Activated CD4-positive, alpha-beta T cell treated with anti-CD3 and anti-CD28 coated beads for 4 hours (primary cell): Measurements from ENCODE around the gene USP48.
A peak's percentile ranks its signal among the peaks of the same experiment; 100 is the strongest.
"Not testable (repeated sequence)": the region's sequence is repeated elsewhere in the genome, so short reads cannot be mapped to it uniquely, and the experiment has no call there.

Experiments
- DNase-seq, 2 donors: peaks; one replicate each; pipeline ENCODE4 v3.0.0-alpha.2; 2020

The USP48 gene

GRCh38 chr1:21685946-21686678, 96.8 kb downstream of the USP48 start:
- no peak for DNase-seq

- no peak for DNase-seq
These were observed 101.5 kb downstream of the USP48 start for GRCh38 chr1:21681426-21681825.

- no peak for DNase-seq
These were observed 102.0 kb downstream of the USP48 start for GRCh38 chr1:21680918-21681317.

DNA sequence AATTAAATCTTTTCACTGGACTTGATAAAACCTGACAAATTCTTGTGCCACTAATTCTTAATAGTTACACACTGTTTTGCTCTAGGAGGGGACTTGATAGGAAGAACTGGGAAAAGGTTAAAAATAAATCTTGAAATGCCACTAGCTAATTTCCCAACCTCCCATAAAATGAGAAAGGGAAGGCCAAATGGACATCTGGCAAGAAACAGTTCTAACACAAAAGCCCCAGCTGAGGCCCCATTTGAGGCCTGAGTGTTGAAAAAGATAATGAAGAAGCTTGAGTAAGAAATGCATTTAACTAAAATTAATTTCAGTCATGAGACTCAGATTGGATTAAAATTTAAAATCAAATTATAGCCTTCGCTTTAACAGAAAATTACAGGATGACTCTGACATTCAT, 102.6 kb downstream of the USP48 start:
- DNase-seq: no peak

GRCh38 chr1:21677168-21677567, 105.8 kb downstream of the USP48 start:
- DNase-seq: no peak

DNA sequence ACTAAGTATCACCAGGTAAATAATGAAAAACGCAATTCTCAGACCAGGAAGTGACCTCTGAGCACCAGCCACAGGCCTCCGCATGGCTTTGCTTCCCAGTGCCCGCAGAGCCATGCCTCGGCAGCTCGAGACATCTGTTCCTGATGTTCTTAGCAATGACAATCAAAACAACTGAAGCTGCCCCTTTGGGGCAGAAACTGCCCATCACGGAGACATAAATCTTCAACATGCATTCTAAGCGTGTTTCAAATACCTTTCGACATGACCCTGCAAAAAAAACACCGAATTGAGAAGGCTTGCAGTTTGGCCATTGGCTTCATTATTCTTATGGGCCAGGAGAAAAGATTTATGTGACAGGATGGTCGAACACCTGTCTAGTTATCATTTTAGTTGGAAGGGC, 108.0 kb downstream of the USP48 start:
- DNase-seq: no peak

DNA sequence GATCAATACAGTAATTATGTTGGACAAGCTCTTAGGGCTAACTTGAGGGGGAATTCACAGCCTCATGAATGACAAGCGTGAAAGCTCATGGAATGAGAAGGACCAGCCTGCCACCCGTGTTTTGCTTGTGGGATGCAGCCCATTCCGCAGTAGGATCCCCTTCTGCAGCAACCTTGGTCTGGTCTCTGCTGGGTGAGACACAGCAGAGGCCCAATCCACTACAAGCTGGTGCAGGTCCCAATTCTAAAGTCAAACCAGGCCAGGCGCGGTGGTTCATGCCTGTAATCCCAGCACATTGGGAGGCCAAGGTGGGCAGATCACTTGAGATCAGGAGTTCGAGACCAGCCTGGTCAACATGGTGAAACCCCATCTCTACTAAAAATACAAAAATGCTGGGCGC, 109.1 kb downstream of the USP48 start:
- not testable (repeated sequence) for DNase-seq

- DNase-seq: no peak
These were observed 109.6 kb downstream of the USP48 start for GRCh38 chr1:21673277-21673780.

DNA sequence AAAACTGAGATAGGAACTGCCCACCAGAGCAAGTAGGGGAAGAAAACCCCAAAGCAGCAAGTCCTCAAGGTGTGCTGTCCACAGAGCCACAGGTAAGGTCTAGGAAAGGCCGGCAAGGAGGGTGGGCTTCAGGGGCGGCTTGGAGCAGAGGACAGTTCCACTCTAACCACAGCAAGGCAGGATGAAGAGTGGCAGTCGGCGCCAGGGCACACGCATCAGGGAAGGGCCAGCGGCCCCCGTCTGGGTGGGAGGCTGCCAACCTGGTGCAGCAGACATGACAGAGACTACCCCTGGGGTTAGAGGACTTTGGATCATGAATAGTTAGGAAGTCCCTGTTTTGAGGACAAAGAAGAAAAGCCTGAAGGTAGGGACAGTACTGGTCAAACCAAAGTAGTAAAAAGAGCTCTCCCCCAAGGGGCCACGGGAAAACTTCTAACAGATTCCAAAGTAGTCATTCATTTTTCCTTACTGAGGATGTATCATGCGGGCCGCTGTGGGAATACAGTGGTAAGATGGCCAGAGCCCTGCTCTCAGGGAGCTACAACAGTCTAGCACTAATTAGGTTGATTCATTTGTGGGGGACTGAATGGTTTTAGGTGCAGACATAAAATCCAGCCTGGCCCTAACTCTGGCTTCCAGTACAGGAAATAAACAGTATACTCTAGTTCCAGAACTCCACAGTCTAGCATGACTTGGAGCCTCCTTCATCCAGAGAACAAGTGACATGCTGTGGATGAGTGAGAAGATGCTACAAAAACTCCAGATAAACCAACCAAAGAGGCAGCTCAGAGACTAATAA, 110.3 kb downstream of the USP48 start:
- DNase-seq: no peak

DNA sequence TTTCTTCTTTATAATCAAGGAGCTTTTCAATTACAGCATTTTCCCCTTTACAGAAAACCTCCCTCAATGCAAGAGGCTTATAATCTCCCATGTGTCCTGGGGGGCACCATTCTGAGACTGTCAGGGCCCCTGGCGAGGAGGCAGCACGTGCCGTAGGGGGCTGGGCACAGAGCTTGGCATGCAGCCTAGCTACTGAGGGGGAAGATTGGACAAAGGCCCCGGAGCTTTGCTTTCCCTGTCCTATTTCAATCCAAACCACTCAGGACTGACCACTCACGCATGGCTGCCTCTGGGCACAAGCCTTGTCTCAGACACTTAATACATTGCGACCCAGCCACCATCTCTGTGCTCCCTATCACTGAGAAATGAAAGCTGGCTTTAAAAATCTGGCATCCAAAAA, 111.0 kb downstream of the USP48 start:
- no peak for DNase-seq

DNA sequence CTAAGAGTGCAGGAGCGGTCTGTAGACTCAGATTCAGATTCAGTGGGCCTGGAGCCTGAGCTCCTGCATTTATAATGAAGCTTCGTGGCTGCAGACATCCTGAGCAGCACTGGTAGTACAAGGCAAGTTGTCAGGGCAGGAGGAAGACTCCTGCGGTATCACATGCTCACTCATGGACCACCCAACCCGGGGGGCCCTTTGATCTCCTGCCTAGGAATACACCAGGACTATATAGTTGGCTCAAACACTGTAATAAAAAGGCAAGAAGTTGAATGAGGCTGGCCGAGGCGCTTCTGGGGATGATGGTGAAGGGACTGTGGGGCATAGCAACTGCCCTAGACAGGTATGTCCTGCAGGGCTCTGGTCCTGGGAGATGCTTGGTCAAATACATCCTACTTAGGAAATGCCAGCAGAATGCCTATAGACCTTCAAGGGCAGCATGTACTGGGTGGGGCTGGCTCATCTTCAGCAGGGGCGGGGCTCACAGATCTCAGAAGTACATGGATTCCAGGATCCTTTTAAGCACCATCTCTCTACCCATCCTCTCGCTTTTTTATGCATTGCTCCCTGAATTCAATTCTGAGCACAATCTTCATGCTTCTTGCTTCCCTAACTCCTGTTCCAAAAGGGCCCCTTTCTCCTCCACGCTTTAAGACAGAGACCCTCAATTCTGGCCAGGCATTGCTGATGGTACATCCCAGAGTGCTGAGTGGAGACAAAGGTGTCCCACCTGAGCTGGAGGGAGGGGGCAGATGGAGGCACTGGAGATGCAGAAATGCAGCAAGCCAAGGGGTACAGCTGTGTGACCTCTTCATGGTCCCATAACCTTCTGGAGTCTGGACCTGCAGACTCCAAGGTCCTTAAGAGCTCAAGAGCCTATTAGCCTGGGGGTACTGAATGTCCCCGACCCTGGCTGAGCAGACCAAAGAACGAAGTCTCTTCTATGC, 111.7 kb downstream of the USP48 start:
- no peak for DNase-seq

DNA sequence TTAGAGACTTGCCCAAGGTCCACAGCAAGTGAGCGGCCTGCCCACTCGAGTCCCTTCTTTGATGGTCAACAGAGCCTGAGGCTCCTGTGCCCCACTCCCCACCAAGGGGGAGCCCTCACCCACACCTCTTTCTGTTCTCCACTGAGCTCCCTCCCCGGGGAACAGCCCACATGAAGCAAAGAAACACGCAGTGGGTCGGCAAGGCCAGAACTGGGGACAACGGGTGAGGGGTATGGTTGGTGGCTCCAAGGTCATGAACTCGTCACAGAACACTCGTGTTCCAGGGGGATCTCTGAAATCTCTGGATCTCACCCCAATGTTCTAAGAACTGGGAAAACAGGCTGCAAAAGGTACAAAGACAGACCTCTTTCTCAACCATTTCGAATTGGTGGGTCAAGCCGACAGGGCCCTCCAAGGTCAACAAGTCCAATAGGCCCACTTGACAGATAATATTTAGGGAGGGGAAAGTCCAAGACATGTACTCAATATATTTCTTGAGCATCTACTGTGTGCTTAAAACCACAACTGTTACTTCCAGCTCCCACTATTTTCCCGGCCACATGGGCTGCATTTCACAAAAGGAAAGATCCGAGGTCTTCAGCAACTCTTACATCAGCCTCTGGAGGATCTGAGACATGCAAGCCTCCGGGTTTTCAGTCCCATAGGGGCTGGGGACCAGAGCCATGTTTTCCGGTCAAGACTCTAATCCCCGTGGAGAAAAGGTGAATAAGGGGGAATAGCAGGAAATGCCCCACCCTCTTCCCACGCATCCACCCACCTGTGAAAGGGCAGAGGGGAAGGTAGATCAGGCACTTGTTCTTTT, 112.7 kb downstream of the USP48 start:
- no peak for DNase-seq

- peak in 1 of 2 donors; percentile 22 for DNase-seq
These were observed 113.5 kb downstream of the USP48 start, which contains the start of gene RAP1GAP for GRCh38 chr1:21669258-21670058. Gene RAP1GAP (minus strand): TSS chr1:21669357. CDS start chr1:21620032, 49,325 bp downstream.

GRCh38 chr1:21668951-21669257, 114.0 kb downstream of the USP48 start:
- no peak for DNase-seq

- DNase-seq: no peak
These were observed 114.6 kb downstream of the USP48 start for GRCh38 chr1:21668232-21668950.

DNA sequence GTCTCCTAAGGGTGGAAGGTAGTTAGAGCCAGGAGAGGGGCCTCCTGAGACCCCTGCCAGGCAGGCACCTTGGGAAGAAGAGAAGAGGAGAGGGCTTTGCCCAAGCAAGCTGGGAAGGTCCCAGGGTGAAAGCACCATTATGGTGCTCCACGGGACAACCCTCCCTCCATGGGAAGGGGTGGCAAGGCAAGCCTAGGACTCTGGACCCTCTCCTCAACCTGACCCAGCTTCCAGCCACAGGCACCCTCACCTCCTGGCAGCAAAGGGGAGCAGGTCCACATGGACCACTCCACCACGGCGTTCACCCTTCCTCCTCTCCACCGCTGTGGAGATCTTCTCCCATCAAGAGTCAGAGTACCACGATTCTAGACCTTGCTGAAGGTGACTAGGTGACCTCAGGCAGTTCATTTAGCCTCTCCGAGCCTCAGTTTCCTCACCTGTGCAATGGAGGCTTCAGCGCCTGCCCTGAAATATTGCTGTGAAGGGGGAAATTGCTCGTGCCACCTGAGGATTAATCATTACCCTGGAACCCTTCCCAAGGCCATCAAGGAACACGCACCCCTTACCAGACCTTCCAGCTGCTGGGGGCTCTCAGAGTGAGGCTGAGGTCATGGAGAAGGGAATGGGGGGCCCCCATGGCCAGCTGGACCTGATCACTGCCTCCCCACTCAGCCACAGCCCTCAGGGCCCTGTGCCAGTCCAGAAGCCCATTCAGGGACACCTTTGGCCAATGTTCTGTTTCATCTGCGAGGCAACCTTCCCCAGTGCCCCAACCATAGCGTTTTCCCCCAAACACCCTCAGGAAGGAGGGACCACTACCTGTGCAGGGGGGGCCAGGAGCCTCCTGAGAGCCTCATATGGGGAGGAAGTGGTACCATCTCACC, 115.4 kb downstream of the USP48 start:
- no peak for DNase-seq

- no peak for DNase-seq
These were observed 116.2 kb downstream of the USP48 start for GRCh38 chr1:21666576-21667320.

DNA sequence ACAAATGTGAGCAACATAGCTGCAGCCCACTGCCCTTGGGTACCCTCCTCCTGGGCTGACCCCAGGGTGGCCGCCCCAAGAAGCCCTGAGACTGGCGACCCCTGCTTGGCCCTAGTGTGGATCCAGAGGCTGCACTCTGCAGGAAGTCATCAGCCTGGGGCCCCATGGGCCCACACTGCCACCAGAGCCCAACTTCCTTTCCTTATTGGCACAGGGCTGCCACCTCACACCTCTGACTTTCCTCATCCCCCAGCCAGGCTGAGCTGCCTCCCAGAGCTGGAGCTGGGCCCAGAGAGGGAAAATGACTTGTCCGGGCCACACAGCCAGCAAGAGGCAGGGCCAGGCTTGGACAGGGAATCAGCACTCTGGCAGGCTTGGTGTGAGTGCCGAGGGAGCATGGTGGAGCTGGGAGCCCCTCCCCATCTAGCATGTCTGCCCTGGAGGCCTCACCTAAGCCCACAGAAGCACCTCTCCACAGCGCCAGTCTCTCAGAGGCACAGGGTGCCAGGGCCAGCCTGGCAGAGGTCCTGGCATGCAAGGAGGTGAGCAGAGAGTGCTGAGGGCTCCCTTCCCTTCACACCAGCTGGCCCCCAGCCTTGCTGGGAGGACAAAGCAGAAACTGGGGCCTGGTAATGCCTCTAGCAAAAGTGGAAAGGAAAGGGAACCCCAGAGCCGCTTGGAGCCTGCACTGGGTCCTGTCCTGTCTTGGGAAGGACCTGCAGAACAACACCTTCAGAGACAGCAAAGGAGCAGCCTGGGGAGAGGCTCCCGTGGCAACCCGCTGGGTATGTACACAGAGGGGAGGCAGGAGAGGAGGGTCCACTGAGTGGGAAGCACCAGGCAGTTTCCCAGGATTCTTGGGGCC, 117.0 kb downstream of the USP48 start:
- DNase-seq: no peak
